HG02642 (cell line): ENCODE results near the gene IVL.

Experiments used
- ATAC-seq: cut with Tn5 transposase; IDR thresholded peaks from one replicate; pipeline ENCODE4 v1.9.1; 2021; ENCODE audit warnings: mild to moderate bottlenecking; ENCODE audit not compliant: unreplicated experiment, poor library complexity

The IVL gene, protein sequence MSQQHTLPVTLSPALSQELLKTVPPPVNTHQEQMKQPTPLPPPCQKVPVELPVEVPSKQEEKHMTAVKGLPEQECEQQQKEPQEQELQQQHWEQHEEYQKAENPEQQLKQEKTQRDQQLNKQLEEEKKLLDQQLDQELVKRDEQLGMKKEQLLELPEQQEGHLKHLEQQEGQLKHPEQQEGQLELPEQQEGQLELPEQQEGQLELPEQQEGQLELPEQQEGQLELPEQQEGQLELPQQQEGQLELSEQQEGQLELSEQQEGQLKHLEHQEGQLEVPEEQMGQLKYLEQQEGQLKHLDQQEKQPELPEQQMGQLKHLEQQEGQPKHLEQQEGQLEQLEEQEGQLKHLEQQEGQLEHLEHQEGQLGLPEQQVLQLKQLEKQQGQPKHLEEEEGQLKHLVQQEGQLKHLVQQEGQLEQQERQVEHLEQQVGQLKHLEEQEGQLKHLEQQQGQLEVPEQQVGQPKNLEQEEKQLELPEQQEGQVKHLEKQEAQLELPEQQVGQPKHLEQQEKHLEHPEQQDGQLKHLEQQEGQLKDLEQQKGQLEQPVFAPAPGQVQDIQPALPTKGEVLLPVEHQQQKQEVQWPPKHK

DNA sequence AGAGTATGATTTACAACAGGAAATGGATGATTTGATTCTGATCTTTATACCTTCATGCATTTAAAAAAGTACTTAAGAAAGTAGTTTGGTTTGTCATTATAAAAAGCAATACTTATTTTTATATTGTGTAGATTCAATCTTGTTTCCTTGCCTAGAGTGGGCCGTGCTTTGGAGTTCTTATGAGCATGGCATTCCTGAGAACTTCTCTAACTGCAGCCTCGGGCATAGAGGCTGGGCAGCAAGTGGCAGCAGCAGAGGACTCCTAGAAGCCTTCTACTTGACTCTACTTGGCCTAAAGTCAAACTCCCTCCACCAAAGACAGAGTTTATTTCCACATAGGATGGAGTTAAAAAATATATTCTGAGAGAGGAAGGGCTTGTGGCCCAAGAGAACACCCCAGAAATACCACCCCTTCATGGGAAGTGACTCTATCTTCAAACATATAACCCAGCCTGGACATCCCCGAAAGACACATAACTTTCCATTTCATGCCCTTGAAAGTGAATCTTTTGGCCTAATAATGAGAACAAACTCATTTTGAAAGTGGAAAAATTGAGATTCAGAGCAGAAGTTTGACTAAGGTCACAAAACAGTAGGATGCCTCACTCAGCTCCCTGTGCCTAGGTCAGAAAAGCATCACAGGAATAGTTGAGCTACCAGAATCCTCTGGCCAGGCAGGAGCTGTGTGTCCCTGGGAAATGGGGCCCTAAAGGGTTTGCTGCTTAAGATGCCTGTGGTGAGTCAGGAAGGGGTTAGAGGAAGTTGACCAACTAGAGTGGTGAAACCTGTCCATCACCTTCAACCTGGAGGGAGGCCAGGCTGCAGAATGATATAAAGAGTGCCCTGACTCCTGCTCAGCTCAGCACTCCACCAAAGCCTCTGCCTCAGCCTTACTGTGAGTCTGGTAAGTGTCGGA is at the start of gene IVL:
Gene IVL, plus strand, starts transcription at position 861 of the 916 bp plus-strand sequence. CDS start 1,252 bp downstream, outside the sequence.
- ATAC-seq = no peak

DNA sequence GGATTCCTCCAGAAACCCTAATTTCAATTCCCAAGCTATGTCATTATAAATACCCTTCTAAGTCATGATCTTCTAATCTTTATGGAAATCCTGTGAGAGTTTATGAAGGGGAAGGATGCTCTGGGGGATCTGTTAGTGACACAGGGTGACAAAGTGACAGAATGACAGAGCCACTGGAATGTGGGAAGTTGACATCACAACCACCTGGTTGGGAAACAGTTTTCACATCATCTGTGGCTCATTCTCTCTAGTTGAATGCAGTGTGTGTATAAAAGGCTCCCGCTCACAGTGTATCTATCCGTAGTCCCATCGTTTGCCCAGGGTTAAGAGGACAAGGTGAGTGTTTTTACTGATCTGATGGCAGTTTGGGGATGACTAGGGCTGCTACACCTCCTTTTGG is 48.6 kb upstream of the IVL start, which contains the start of gene LCE7A:
Gene LCE7A, plus strand, starts transcription at position 301 of the 400 bp plus-strand sequence. CDS start 702 bp downstream, outside the sequence.
- no peak for ATAC-seq

DNA sequence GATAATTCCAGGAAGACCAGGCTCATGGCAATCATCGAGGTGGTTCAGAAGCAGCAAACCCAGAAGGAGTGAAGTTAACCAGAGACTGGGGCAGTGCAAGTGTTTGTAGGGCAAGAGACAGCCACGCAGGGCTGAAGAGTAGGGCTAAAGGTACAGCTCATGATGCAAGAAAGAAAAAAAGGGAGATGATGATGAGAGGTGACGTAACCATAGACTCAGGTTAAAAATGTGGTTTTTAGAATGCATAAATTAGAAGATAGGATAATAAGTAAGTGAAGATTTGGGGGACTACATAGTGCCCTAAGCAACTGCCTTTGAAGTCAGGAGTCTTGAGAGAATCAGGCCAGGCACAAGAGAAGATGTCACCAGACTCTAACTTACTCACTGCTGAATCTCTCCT is 48.2 kb upstream of the IVL start:
- ATAC-seq = no peak

DNA sequence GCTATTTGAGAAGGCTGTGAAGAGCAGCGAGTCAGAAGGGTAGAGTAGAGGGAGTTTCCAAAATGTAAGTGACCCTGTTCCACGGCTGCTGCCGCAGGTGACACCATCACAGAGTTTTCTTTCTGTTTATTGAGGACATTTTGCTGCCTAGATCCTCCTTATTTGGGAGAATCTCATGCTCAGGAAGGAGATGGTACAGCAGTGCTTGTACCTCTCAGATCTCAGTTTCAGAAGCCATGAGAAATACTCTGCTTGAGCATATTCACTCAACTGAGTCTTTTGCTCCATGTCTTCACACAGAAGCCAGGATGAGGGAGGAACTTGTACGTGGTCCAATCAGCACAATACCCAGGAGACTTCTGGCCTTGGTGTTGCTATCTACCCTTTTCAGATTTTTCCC is 47.0 kb upstream of the IVL start:
- no peak for ATAC-seq

DNA sequence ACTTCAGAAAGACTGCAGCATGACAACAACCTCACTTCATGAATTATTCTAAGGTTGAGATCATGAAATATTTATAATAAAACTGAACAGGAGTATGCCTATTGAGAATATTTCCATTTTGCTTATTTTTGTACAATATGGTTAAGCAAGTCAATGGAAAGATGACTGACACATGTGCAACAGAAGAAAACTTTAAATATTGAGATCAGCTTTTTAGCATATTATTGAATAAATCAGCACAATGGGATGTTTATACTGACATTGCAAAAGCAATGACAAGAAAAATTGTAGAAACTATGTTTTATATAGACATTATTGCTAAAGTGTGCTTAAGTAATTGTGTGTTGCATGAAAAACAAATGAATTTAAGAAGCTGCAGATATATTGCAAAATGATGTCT is 43.9 kb upstream of the IVL start:
- no peak for ATAC-seq

DNA sequence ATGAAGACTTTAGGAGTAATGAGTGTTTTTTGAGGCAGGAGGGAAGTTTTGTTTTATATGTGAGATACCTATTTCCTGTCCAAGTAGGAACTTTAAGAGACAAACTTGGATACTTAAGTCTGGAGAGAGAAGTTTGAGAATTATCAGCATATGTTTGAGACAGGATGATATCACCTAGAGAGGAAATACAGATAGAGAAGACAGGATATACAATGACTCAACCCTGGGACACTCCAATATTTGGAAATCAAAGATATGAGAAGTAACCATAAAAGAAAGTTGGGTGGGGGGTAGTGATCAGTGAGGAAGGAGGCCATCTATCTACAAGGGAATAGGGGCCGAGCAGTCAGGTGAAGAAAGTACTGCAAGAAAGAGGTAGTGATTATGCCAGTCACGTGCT is 42.0 kb upstream of the IVL start:
- ATAC-seq = no peak

DNA sequence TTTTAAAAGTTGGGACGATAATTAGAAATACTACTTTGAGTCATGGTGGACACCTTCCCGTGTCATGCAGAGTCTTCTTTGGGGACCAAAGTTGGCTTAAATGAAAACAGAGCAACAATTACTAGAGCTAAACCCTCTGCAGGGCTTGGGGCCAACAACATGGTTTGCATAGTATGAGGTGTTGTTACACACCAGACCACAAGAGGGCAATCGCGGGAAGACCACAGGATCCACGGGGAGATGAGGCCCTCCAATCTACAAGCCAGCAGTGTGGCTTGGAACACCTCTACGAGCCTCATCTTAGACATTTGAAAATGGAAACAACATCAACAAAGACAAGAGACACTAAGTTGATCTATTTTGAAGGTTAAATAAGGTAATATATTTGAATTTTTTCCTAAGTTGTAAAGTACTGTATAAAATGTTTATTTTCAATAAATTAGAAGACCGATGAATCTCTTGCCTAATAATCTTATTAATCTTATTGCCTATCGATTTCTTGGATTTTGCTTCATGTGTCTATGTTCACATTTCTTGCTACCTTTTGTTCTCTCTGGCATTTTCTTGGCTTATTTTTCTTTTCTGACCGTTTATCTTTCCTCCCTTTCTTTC is 38.4 kb upstream of the IVL start:
- ATAC-seq = peak; percentile 59

DNA sequence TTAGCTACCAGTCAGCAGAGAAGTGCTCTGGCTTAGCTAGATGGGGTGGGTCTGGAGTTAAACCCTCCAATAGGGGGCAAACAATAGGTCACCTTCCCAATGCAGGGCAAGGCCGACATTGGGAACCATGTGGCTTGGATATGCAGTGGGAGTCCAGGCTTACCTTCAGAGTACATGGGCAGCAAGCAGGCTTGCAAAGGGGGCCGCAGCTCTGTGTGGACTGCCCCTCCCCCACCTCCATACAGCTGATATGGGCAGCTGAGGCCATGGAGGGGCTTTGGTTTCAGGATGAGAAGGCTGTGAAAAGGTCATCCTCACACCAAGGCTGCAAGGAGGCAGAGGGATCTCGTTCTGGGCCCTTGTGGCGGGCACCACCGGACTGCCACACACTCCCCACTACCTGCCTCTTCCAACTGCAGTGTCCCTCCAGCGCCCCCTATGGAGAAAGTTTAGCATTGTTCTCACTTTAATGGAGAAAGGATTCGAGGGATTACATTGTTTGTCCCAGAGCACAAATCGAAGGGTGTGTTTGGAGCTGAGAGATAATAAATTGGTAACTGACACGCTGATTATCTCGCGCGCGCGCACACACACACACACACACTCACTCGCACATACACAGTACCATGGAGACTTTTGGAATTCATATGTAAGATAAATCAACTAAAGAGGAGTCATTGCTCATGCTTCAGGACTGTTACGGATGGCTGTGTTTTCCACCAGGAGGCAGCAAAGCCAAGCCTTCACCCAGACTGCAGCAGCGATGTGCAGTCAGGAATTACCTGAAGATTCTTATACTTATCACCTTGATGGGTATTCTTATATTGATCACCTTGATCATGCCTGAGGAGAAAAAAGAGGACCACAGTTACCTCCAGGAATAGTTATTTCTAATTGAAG is 37.3 kb upstream of the IVL start:
- no peak for ATAC-seq

DNA sequence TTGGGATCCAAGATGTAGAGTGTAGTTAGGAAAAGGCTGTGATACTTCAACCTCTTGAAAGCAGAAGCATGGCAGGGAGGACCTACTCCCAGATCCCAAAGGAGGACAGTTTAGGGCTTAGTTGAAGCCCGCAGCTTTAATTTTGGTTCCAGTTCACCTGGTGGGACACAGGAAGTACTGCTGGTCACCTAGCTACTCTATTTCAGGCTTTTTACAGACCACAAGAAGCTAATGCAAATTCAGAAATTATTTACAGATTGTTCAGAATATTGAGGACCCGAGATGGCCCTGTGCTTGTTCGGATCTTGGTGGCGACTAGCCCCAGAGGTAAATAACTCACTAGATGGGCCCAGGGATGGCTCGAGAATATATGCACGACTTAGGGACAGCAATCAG is 36.6 kb upstream of the IVL start:
- ATAC-seq = no peak

DNA sequence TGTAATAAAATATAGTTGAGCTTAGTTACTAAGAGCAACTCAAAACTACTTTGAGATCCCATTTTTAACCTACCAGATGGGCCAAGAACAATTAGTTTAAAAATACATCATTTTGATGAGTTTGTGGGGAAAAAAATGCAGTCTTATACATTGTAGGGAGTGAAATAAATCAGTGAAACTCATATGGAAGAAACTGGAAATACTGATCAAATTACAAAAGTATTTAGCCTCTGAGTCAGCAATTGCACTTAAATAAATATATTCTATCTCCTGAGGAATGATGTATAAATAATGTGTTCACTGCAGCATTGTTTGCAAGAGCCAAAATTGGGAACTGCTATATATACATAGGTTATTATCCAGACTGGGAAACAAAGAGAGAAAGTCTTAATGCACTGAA is 34.9 kb upstream of the IVL start:
- no peak for ATAC-seq

DNA sequence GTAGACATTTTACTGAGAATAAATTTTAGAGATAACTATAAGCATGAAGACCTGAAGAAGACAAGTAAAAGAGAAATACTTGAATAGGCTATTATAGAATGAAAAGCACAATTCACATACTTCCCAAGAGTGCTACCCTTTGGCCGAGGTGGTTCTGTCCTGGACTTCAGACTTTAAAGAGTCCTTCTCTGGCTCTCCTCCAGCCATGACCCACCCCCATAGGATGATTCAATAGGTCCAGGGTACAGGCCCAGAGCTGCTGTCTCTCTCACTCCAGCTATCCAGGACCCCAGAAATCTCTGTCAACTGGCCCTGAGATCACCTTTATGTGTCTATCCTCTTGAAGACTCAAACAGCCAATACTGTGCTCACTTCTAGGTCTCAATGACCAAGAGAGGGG is 31.5 kb upstream of the IVL start:
- no peak for ATAC-seq

DNA sequence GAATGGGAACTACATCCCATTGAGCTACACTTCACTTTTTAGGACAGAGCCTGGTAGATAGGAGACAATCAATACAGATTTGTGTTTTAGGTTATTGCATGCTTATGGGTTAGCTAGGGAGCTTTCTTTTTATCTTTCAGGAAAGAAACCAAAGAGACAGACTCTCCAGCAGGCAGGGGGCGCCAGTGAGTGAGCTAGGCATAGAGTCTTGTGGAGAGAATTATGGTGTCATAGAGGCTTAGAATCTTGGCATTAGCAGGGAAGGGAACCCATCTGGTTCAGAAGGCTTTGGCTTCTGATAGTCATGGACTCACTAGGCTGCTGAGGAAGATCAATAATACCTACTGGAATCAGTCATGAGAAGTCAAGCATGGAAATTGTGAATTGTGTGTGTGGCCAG is 30.3 kb upstream of the IVL start, which contains the start of gene SMCP:
Gene SMCP, plus strand, starts transcription at position 281 of the 400 bp plus-strand sequence. CDS start 6,101 bp downstream, outside the sequence.
- no peak for ATAC-seq

DNA sequence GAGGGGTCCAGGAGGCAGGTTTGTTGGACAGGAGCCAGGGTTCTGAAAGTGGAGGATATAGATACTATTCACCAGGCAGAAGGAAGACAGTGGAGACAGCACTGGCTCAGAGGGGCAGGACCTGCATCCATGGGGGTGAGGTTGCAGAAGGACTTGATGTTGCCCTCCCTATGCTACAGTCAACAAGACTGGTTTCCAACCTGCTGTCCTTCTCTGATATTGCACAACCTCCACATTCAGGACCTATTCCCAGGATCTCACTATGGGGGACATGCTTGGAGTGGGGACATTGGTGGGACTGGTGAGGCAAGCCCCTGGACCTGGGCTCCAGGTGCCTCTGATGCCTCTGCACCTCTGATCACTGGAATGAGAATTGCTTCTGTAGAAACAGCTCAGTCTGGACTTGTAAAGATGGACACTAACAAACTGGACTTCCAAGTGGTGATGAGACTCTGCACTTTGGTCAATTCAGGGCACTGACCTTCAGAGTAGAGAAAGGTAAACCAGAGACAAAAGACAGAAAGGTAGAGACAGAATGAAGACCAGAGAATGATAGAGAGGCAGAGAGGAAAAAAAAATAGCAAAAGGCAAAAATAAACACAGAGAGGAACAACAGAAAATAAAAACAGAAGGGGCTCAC is 28.7 kb upstream of the IVL start:
- no peak for ATAC-seq

DNA sequence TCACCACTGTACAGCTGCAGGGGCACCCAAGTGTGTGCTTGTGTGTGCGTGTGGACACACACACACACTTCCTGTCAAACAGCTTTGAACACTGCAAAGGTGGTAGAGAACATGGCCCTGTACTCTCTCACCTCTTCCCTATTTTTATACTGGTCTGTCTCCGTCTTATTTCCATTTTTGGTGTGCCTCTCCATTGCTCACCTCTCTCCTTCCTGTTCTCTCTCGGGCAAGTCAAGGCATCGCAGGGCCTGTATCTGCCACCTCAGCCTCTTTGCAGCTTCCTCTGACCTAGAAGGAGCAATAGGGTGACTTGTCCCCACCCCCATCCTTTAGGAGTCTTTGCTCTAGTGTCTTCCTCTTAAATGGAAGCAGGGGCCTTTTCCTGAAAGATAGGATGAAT is 28.0 kb upstream of the IVL start:
- ATAC-seq = no peak

DNA sequence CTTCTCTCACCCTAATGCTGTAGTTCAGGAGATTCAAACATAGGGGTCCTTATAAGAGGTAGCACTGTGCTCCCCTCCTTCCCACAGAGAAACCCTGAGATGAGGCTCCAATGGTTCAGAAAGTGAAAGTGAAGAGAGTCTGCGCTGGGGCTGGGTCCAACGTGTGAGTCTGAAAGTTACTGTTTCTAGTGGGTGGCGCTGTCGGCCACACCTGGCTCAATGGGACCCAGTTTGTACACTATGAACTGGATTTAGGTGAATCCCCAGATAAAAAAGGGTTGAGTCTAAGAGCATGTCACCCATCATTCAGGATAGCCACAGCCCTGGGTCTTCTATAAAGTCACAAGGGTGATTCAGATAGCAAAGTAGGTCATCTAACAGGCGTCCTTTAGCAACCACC is 27.4 kb upstream of the IVL start:
- no peak for ATAC-seq

DNA sequence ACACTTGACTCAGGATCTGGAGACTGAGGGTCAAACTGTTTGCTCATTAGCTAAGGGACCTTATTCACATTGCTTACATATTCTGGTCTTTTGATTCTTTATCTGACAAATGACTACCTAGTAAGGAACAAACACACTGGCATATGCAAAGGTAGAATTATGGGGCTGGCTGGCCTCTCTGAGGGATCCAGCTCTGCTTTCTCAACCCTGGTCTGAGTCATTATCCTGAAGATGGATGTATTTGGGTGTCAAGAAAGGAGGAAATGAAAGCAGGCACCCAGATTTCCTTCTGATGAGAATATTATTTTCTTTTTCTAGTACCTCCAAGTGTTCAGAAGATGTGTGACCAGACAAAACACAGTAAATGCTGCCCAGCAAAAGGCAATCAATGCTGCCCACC is 24.3 kb upstream of the IVL start:
- ATAC-seq = no peak

DNA sequence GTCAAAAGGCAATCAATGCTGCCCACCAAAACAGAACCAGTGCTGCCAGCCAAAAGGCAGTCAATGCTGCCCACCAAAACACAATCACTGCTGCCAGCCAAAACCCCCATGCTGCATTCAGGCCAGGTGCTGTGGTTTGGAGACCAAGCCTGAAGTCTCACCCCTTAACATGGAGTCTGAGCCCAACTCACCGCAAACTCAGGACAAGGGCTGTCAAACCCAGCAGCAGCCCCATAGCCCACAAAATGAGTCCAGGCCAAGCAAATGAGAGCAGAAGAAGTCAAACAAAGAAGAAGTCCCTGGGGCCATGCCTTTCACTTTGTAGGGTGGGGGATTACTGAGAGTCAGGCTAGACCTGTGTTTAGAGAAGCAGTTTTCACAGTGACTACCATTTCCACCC is 23.8 kb upstream of the IVL start:
- no peak for ATAC-seq

DNA sequence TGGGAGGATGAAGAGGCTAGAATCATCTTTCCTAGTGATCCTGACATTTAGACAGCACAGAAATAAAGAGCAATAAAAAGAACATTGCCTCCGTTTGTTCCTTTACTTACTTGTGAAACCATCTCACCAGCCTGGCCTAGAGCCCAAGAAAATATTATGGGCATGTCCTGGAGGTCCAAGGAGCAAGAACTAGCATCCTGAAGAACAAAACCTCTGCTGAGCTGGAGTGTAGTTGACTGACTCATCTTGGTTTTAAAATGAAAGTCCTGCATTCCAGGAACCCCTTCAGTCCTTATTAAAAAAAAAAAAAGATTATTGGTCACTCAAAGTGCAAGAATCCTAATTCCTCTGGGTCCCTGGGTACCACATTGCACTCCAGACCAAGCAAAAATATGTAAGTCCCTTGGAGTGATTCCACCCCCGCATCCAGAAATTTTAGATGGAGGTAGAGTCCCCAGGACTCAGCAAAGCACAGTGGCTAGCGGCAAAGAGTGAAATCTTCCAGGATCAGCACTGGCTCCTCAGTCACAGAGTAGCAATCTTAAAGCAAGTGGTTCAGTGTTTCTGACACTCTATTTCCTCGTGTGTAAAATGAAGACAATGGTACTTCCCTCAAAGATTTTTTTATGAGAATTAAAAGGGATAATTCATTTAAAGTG is 23.3 kb upstream of the IVL start:
- ATAC-seq = no peak
